ENCODE measurements around the gene GALE. TPM values are rescaled to one million over a fixed set of nuclear protein-coding genes. Genes with fewer than 3 reads are reported as not detected.
A peak's percentile ranks its signal among the peaks of the same experiment; 100 is the strongest.

Gene GALE
- total and polyA plus RNA-seq, 2 of the 4 experiments (the other 2 are of a cell fraction) = 31.7 to 39.9 TPM

GRCh38 chr1:23772049-23772853 is 28.3 kb downstream of the GALE start:
- H3K27ac ChIP-seq (ENCODE audit: insufficient read depth, low read length) = no peak overlapping the region
- H3K4me1 ChIP-seq (ENCODE audit: control insufficient read depth, insufficient read depth, low read length) = 0 out of 2 replicates have a peak, but pooled peaks cover 2% of the 10 kb centered on the region
- peak; percentile 76 for DNase-seq
- no peaks in the 10 kb centered on the region for H4K20me1 ChIP-seq (ENCODE audit: insufficient read depth, low read length)
- H2AK9ac ChIP-seq (replicated peaks; ENCODE audit: low read depth, low read length, poor library complexity) = peak overlapping the region; percentile 1
- H2BK20ac ChIP-seq (ENCODE audit: low read depth, low read length) = no peak overlapping the region
- no peak overlapping the region for H3K56ac ChIP-seq (ENCODE audit: extremely low read depth, insufficient read depth, low read length)
- H3K9ac ChIP-seq (ENCODE audit: low read depth, low read length) = no peak overlapping the region
- ChIA-PET POLR2A (ENCODE audit: unreplicated experiment) (no interaction called here), CTCF (interaction anchor here (0.5 to 1.3 kb wide), 11 partner anchors 12 to 1755 kb away, joined by 3 to 8 read pairs (median 5); partner anchors contain the start of genes LYPLA2 and RPL11)
- no peak overlapping the region for H3K18ac ChIP-seq (ENCODE audit: low read depth, low read length)
- in situ Hi-C loops (cut with MboI; ENCODE audit: low sequenced_read_pairs) = no loop called here
- H2BK15ac ChIP-seq (ENCODE audit: low read depth, low read length) = no peak overlapping the region
- H3K4me2 ChIP-seq (ENCODE audit: low read depth, low read length) = peak overlapping the region; percentile 40; the same call in 1 of the 2 replicates
- H3K9me3 ChIP-seq (ENCODE audit: control insufficient read depth, insufficient read depth, low read length) = no peaks in the 10 kb centered on the region
- TF ChIP-seq CTCF (conservative IDR thresholded peaks at IDR 0.05; ENCODE audit: low read depth, low read length) = peak; percentile 90
- TF ChIP-seq CHD1 (IDR thresholded peaks at IDR 0.05; ENCODE audit: low read depth, low read length) = no peak
- peak; percentile 86 for TF ChIP-seq RAD21 (IDR thresholded peaks at IDR 0.05; ENCODE audit: low read length)
- no peak for TF ChIP-seq MXI1 (IDR thresholded peaks at IDR 0.05; ENCODE audit: borderline replicate concordance, low read depth, low read length)
- no peak for TF ChIP-seq FOS (IDR thresholded peaks at IDR 0.05; ENCODE audit: low read depth, low read length)
- no peak for TF ChIP-seq ELK1 (IDR thresholded peaks at IDR 0.05; ENCODE audit: borderline replicate concordance, low read depth, low read length)
- TF ChIP-seq RFX5 (IDR thresholded peaks at IDR 0.05; ENCODE audit: low read depth, low read length) = no peak
- TF ChIP-seq SMC3 (IDR thresholded peaks at IDR 0.05; ENCODE audit: low read depth, low read length) = peak; percentile 84
- TF ChIP-seq MAFK (IDR thresholded peaks at IDR 0.05; ENCODE audit: low read depth, low read length) = 0 out of 2 replicates have a peak, but pooled peaks have one; percentile 3
- peak; percentile 100 for ATAC-seq (ENCODE audit: low read depth)
- no peak overlapping the region for H4K8ac ChIP-seq (ENCODE audit: low read depth in 2 of 2, low read length in 2 of 2)
- peaks cover 11% of the 10 kb centered on the region; the same call in 1 of the 2 replicates for H3K36me3 ChIP-seq (ENCODE audit: control insufficient read depth, insufficient read depth, low read length)
- no peak overlapping the region for H2BK120ac ChIP-seq (ENCODE audit: low read depth, low read length)
- H2BK5ac ChIP-seq (ENCODE audit: low read depth, low read length, poor library complexity, severe bottlenecking) = no peak overlapping the region
- H2AK5ac ChIP-seq (ENCODE audit: low read depth, low read length) = no peak overlapping the region
- no TSS peak for BruUV-seq (replicated peaks)
- H4K91ac ChIP-seq (ENCODE audit: insufficient read depth, low read depth, low read length) = no peak overlapping the region
- 0 out of 2 replicates have a peak, but pooled peaks cover 3% of the 10 kb centered on the region for H3K9me1 ChIP-seq (ENCODE audit: insufficient read depth, low read length)
- peaks cover 3 to 18% of the 10 kb centered on the region in 2 experiments for H3K79me1 ChIP-seq (ENCODE audit: low read depth in 1 of 2, low read length in 2 of 2)
- H3K23ac ChIP-seq (ENCODE audit: low read depth, low read length) = no peak overlapping the region
- no peak overlapping the region for H3K4ac ChIP-seq (ENCODE audit: low read depth, low read length)
- 4% methylated on average over 4 of the region's 14 CpGs; no CpG with 5 or more reads in 1 of the 2 experiments for WGBS, 2 experiments (ENCODE audit: extremely low coverage in 2 of 2, insufficient read length in 1 of 2)
- dilution Hi-C loops (cut with HindIII; ENCODE audit: low sequenced_read_pairs, unreplicated experiment) = no loop called here
- intact Hi-C loops (cut with micrococcal nuclease) = loop anchor here (1.0 to 5.0 kb wide), 3 partner anchors 80 to 144 kb away; partner anchors contain the start of gene FUCA1
- no peak overlapping the region for H3K14ac ChIP-seq (replicated peaks; ENCODE audit: low read depth, low read length)
- no peak overlapping the region for H3K4me3 ChIP-seq (ENCODE audit: insufficient read depth, low read depth, low read length)
- no peak overlapping the region for H4K5ac ChIP-seq (ENCODE audit: low read depth, low read length)
- peak overlapping the region; percentile 77 for H2AFZ ChIP-seq (replicated peaks; ENCODE audit: low read length, poor library complexity)
- no peaks in the 10 kb centered on the region for H3K27me3 ChIP-seq (ENCODE audit: control insufficient read depth, insufficient read depth, low read length)

Measured in IMR-90 (cell line).